NCI-H146 (cell line): ENCODE results near the gene APBB2.
A peak's percentile ranks its signal among the peaks of the same experiment; 100 is the strongest.

Source experiments
- DNase-seq: peaks from one replicate; lab custom pipeline; 2025; lab: John Stamatoyannopoulos, UW

APBB2 gene

DNA sequence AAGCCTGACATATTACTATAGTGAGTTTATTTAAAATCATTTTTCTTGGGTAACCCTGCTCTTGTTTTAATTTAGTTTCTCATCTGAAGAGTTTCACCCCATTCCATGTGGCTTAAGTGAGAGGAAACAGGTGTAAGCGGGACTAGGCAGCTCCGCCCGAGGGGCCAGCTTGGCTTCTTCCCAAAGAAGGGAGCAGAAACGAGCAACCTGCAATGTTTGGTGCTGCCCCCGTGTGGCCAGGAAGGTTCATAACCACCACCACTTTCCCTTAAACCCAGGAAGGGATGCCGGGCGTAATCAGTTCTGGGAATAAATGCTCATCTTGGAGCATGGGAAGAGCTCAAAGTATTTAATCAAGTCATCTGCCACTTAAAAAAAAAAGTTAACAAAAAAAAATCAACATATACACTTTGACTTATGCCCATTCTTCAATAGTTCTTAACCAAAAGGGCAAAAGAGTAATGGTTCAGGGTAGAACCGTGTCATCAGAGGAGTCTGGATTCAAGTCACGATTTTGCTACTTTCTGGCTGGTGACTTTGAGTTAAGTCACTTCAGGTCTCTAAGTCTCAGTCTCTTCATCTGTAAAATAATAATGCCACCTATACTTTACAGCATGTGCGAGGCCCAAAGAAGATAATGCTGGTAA, 316.7 kb downstream of the APBB2 start:
- peak; percentile 63 for DNase-seq

GRCh38 chr4:40890764-40891163, 323.6 kb downstream of the APBB2 start:
- DNase-seq = no peak

GRCh38 chr4:40890199-40890598, 324.1 kb downstream of the APBB2 start:
- DNase-seq = no peak

DNA sequence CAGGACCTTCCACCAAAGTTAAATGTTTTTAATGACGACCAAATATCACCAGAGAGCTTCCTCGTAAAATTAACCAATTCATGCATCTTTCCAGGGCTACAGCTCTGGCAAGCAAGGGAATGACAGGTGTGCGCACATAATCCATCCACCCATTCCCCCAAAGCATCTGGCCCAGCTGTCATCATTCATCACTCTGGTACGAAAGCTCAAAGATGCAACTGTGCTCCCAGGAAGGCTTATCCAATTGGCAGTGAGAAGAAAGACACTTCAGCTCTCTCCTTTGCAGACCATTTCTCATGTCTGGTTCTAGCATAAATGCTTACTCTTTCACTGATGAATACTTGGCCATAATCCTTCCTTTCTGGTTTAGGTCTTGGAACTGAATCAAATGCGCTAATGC, 325.4 kb downstream of the APBB2 start:
- DNase-seq = no peak

- no peak for DNase-seq
These were observed 326.6 kb downstream of the APBB2 start for GRCh38 chr4:40887764-40888131.

DNA sequence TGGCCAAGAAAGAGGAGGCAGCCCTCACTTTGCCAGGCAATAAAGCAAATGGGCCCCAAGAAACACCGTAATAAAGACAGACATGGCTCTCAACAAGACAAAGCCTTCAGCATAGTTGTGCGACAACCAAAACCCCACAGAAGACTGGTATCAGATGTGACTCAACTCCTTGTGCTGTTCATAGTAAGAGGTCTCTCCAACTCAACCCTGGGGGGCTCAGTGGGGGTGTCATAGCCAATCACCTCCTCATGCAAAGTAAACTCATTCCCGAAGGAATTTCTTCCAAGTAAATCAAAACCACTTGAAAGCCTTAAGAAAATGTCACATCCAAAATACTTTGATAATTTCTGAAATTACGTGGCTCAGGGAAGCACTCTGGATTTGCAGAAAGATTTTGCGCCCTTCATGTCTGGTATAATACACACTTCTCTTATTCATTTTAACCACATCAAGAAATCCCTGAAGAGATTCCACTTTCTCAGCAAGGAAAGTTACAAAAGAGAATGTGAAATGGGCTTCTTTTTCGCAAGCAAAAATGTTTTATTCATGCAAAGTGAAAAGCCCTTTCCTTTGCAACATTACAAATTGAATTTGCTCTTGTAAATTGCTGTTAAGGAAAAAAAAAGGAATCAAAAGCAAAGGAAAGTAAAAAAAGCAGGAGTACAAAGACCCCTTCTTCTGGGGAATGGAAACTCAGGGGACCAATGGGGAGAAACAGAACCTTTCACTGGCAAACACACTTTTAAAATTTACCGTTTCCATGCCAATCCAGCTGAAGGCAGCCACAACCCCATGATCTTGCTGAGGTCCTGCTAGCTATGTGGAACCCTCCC, 327.2 kb downstream of the APBB2 start:
- no peak for DNase-seq

- no peak for DNase-seq
These were observed 332.5 kb downstream of the APBB2 start for GRCh38 chr4:40881851-40882250.

GRCh38 chr4:40881096-40881495, 333.2 kb downstream of the APBB2 start:
- no peak for DNase-seq

DNA sequence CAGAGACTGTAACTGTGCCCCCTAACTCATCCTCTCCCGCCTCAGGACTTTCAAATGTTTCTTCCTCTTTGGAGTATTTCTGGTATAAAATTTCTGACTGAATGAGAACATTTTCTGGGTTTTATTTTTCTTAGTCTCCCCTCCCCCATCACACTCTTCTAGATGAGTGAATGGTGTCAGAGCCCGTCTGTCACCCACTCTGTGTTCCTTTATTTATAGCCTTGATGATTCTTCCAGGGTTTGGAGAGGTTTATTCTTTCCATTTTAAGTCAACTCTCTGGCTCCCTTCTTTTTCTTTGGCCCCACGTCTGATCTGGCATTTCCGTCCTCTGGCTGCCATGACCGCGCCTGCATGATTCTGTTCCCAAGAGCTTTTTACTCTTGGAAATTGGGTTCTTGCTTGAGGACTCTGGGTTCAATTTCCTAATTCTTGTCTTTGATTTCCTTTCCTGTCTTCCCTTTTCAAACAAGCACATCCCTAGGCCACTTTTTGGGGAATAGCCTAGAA, 335.7 kb downstream of the APBB2 start:
- no peak for DNase-seq

DNA sequence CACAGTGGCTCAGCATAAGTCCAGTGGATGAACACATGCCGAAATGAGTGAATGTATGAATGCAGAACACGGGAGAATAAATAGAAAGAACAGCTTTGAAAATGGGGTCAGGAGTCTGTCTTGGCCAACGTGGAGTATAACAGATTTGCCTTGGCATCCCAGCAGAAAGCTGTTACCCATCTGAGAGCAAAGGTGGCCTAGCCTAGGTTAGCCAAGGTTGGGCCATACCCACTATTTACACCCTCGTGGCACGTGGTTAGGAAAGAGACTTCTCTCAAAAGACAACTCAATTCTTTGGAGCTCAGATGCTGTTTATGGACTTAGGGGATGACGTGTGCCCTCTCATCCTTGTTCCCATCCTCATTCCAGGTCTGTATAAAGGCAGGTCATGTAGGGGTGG, 337.3 kb downstream of the APBB2 start:
- DNase-seq = no peak

DNA sequence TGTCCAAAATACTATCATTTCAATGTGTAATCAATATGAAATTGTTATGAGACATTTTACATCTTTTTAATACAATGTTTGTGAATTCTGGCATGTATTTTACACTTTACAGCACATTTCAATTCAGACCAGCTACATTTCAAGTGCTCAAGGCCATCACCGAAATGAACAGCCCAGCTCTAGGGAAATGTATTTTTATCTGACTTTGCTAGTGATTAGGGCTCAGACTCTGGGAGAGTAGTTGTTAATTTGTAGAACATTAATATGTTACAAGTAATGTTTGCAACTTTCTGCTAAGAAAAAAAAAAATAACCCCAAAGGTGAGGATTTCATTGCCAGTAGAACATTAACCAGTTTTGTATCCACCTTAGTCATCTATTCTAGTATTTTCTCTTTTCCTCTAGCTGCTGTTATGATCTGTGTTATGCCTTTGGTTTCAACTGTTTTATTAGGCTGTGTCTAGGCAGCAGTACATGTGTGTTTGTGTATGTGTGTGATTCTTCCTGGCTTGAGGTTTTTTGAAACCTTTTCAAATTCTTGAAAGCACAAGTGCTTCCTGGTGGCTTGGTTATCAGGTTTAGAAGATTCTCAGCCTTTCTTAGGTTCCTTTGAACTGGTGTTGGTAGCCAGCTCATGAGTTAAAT, 338.7 kb downstream of the APBB2 start:
- DNase-seq = no peak

DNA sequence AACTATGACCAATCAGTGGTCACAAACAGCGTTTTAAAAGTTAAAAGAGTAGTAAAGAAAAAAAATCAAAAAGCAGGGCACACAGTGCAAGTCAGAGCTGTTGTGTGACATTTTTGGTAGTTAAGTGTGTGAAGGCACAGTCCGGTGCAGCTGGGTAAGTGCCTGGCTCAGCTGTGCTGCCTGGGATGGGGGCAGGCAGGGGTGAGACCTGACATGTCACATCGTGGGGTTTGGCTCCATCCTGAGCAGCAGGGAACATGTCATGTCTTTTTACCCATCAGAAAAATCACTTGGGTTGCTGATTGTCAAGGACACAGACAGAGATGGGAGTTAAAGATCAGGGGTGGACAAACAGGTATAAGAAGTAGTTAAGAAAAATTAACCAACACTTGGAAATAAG, 339.4 kb downstream of the APBB2 start:
- no peak for DNase-seq

GRCh38 chr4:40874331-40874730, 340.0 kb downstream of the APBB2 start:
- DNase-seq = no peak

- DNase-seq = no peak
These were observed 342.6 kb downstream of the APBB2 start for GRCh38 chr4:40871695-40872250.

GRCh38 chr4:40870150-40870549, 344.2 kb downstream of the APBB2 start:
- DNase-seq = no peak

- DNase-seq = no peak
These were observed 348.6 kb downstream of the APBB2 start for GRCh38 chr4:40865696-40866095.

- no peak for DNase-seq
These were observed 349.8 kb downstream of the APBB2 start for GRCh38 chr4:40864531-40864930.

- DNase-seq = no peak
These were observed 355.4 kb downstream of the APBB2 start for GRCh38 chr4:40858962-40859361.

DNA sequence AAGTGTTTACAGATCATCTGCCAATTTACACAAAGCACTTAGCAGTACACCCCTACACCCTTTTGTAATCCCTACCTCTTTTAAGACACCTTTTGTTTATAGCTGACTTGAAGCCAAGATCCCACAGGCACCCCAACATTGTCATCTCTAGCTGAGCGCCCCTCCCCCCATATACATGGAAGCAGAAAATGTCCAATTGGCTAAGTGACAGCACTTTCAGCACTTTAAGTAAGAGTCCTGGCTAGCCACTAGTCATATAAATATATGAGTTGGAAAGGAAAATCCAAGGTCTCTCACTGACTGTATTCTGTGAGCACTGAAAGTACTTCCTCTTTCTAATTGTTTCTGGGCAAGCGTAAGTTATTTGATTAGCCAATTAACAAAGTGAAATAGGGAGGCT, 356.4 kb downstream of the APBB2 start:
- no peak for DNase-seq

DNA sequence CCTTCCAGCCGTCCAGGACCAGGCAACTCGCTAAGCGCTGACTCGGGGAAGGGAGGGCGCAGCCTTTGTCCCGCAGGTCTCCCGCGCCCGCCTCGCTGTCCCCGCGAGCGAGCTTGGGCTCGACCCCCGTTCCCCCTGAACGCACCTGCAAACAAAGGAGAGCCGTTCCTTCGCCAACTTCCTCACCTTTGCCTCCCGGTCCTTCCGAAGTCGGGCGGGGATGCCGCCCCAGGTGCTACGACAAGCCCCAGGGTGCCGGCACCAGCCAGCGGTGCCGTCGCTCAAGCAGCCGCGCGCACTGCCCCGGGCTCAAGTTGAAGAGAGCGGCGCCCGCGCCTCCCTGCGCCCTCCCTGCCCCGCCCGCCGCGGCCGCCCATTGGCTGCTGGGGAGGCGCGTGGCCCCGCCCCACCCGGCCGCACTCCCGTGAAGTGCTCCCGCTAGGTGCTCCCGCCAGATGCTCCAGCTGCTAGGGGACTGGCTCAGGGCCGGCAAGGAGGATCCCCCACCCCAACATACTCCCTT, 357.4 kb downstream of the APBB2 start:
- DNase-seq = peak; percentile 84

DNA sequence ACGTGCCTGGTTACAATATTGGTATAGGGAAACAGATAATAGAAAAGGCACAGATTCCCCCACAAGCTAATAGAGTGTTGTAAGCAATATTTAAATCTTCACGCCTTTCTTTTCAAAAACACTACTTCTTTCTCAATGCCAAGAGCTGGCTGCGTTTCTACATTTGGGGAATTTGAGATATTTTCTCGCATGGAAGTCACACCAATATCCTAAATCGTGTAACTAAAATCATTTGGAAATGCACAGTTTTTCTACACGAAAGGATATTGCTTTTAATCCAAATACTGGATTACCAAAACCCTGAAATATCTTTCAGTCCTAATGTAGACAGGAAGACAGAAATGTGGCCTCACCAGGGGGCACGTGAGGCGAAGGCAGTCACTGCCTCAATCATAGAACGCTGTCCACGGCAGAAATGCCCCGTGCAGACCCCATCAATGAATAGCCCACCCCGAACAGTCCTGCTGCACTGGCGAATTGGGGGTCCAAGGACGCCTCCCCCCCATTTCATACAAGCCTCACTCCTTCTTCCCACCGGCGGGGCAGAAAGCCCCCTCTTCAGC, 358.0 kb downstream of the APBB2 start:
- no peak for DNase-seq

DNA sequence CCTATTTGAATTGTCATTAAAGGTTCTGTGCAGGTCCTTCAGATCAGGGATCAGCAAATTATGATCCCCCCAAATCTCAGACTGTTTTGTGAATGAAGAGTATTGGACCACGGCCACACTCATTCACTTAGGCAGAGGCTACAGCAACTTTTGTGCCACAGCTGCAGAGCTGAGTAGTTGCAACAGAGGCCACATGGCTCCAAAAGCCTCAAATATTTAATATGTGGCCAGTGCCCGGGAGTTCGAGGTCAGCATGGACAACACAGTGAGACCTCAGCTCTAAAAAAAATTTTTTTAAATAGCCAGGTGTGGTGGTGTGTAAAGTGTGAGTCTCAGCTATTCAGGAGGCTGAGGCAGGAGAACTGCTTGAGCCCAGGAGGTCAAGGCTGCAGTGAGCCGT, 363.8 kb downstream of the APBB2 start:
- no peak for DNase-seq
